Measurements from ENCODE around the gene ZNF423.

ZNF423 gene

DNA sequence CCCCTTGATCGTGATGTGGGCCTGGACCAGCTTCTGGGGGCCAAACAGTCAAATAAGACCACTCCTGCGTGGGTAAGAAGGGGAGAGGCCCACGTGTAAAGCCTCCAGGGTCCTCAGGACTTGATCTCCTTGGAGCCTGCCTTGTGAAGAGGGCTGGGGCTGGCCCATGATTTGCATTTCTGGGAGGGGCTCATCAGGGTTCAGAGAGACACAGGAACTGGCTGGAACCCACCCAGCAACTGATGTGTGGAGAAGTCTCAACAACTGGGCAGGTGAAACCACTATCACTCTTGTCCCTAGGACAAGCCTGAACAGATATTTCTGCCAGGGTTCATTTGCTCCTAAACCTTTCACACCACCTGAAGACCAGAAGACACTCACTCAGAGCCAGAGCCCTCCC is 214.7 kb downstream of the ZNF423 start:
- in situ Hi-C loops (cut with MboI; ENCODE audit: low sequenced_read_pairs, unreplicated experiment), result no loop called here
- TF ChIP-seq, protein P1, sequence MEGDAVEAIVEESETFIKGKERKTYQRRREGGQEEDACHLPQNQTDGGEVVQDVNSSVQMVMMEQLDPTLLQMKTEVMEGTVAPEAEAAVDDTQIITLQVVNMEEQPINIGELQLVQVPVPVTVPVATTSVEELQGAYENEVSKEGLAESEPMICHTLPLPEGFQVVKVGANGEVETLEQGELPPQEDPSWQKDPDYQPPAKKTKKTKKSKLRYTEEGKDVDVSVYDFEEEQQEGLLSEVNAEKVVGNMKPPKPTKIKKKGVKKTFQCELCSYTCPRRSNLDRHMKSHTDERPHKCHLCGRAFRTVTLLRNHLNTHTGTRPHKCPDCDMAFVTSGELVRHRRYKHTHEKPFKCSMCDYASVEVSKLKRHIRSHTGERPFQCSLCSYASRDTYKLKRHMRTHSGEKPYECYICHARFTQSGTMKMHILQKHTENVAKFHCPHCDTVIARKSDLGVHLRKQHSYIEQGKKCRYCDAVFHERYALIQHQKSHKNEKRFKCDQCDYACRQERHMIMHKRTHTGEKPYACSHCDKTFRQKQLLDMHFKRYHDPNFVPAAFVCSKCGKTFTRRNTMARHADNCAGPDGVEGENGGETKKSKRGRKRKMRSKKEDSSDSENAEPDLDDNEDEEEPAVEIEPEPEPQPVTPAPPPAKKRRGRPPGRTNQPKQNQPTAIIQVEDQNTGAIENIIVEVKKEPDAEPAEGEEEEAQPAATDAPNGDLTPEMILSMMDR (IDR thresholded peaks at IDR 0.05; ENCODE audit: borderline replicate concordance, control extremely low read depth, extremely low read depth, insufficient read depth, missing control alignments), result no peak
- DNase-seq (ENCODE audit: low spot score), result no peak

DNA sequence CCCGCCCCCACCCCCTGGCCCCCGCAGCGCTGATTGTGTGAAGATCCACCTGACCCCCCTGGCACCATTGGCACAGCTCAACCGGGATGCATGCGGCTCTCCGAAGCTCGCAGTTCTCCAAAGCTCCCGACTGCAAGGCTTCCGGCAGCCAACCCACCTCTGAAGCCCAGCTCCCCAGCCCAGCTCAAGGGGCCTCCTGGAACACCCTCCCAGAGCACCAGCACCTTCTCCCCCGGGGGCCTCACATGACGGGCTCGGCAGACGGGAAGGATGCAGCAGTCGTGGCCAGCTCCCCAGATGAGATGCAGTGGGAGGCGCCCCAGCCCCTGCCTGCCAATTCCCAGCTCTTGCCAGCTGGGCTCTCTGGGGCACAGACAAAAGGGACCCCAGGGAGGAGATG is 215.3 kb downstream of the ZNF423 start:
- in situ Hi-C loops (cut with MboI; ENCODE audit: low sequenced_read_pairs, unreplicated experiment), result no loop called here
- TF ChIP-seq, protein P1 (IDR thresholded peaks at IDR 0.05; ENCODE audit: borderline replicate concordance, control extremely low read depth, extremely low read depth, insufficient read depth, missing control alignments), result no peak
- DNase-seq (ENCODE audit: low spot score), result no peak

DNA sequence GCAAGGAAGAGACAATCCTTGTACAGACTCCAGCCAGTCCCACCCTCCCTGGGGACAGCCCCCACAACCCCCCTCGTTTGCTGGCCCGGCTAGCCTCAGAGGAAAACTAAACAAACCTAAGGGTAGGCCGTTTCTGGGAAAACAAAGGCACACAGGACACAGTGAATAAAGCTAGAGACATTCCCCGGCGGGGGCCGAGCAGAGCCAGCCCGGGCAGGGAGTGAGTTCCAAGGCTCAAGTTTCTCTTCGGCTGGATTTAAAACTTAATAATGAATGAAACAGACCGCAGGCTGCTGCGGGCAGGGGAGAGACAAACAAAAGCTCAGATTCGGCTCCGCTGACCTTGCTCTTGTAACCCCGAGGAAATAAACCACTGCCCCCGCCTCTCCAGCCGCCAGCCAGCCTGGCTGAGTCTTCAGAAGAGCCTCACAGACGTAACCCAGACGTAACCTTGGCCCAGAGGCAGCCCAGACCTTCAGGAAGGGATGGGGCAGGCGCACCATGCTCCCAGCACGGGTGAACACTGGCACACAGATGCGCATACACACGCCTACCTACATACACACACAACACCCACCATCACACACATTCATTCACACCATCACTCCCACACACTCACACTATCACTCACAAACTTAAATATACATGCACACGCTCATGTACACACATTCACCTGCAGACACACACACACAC is 216.0 kb downstream of the ZNF423 start:
- DNase-seq (ENCODE audit: low spot score), result no peak
- TF ChIP-seq, protein P1 (IDR thresholded peaks at IDR 0.05; ENCODE audit: borderline replicate concordance, control extremely low read depth, extremely low read depth, insufficient read depth, missing control alignments), result no peak
- in situ Hi-C loops (cut with MboI; ENCODE audit: low sequenced_read_pairs, unreplicated experiment), result no loop called here

DNA sequence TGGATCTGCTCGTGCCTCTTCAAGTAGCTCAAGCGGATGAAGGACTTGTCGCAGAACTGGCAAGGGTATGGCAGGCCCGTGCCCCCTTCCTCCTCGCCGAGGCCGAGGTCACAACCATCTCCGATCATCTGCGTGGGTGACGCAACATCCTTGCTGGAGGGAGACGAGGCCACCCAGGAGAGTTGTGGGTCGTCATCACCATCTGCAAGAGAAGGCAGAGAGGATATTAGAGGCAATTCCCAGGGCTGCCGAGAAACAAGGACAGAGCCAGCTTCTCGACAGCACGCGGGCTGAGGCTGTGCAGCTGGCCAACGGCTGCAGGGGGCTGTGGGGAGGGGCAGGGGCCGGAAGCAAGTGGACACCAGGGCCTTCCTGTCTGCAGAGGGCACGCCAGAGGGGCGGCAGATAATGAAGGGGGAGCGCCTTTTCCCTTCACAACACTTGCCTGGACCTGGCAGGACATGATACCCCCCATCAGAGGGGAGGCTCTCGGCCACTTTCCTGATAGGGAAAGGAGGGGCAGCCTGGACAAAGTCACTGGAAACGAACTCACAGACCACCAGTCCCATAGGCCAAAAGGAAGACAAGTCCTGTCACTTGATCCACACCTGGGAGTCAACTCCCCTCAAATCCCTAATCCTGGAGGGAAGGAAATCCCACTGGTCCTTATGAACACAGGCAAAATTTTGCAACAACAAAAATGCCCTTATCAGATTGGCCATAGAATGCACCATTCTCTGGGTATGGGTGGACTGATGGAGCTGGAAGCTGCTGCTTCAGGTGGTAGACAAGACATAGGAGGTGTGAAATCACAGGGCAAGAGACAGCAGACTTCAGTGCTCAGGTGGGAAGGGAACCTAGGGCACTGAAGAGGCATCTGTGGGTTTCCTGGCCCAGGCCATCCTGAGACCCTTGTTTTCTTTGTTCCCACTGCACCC is 217.0 kb downstream of the ZNF423 start:
- no peak for DNase-seq (ENCODE audit: low spot score)
- TF ChIP-seq, protein P1 (IDR thresholded peaks at IDR 0.05; ENCODE audit: borderline replicate concordance, control extremely low read depth, extremely low read depth, insufficient read depth, missing control alignments), result no peak
- in situ Hi-C loops (cut with MboI; ENCODE audit: low sequenced_read_pairs, unreplicated experiment), result no loop called here

DNA sequence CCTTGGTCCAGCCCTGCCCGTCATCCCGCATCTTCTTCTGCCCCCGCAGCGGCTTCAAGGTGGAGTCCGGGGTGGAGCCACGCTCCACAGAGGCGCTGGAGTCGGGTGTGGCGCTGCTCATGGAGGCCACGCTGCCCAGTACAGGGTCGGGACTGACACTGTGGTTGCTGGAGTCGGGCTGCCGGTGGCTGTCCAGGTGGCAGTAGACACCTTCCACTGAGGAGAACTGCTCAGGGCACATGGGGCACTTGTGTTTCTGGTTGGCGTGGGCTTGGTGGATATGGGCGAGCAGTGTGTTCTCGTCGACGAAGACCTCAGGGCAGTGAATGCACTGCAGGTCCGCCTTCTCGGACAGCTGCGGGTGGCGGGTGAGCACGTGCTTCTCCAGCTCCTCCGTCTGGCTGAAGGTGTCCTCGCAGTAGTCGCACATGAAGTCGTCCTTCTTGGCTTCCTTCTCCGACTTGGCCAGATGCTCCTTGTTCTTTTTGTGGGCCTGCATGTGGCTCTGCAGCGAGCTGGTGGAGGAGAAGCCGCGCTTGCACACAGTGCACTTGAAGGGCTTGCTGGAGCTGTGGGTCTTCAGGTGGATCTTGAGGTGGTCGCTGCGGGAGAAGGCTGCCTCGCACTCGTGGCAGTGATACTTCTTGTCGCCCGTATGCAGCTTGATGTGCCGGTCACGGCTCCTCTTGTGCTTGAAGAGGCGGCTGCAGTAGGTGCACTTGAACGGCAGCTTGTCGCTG is 217.8 kb downstream of the ZNF423 start:
- in situ Hi-C loops (cut with MboI; ENCODE audit: low sequenced_read_pairs, unreplicated experiment), result no loop called here
- DNase-seq (ENCODE audit: low spot score), result no peak
- TF ChIP-seq, protein P1 (IDR thresholded peaks at IDR 0.05; ENCODE audit: borderline replicate concordance, control extremely low read depth, extremely low read depth, insufficient read depth, missing control alignments), result no peak

DNA sequence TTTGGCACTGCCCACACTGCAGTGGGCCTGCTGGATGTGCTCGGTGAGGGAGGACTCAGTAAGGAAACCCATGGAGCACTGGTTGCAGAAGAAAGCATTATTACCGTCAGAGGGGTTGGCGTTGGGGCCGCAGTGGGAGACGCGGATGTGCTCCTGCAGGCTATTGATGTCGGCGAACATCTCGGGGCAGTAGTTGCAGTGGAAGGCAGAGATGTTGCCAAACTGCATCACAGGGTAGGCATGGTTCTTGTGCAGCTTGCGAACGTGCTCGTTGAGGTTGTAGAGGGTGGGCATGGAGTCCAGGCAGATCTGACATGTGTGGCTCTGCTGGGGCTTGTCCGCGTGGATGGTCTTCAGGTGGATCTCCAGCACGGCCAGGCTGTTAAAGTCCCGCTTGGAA is 218.4 kb downstream of the ZNF423 start:
- TF ChIP-seq, protein P1 (IDR thresholded peaks at IDR 0.05; ENCODE audit: borderline replicate concordance, control extremely low read depth, extremely low read depth, insufficient read depth, missing control alignments), result no peak
- no peak for DNase-seq (ENCODE audit: low spot score)
- in situ Hi-C loops (cut with MboI; ENCODE audit: low sequenced_read_pairs, unreplicated experiment), result no loop called here
